ENCODE results near the gene ZCCHC17.
A peak's percentile ranks its signal among the peaks of the same experiment; 100 is the strongest.
"Not testable (repeated sequence)": the region's sequence is repeated elsewhere in the genome, so short reads cannot be mapped to it uniquely, and the experiment has no call there.

ZCCHC17 gene

GRCh38 chr1:31370565-31370964, 73.7 kb downstream of the ZCCHC17 start:
- DNase-seq (ENCODE audit: low read depth in 3 of 3) = no peak

GRCh38 chr1:31371121-31371959, 74.5 kb downstream of the ZCCHC17 start:
- no peak for DNase-seq (ENCODE audit: low read depth in 3 of 3)

GRCh38 chr1:31372051-31372450, 75.2 kb downstream of the ZCCHC17 start:
- no peak for DNase-seq (ENCODE audit: low read depth in 3 of 3)

- no peak for DNase-seq (ENCODE audit: low read depth in 3 of 3)
These were observed 75.9 kb downstream of the ZCCHC17 start for GRCh38 chr1:31372751-31373055.

- DNase-seq (ENCODE audit: low read depth in 3 of 3) = peak in 1 of 3 experiments; percentile 9
These were observed 76.4 kb downstream of the ZCCHC17 start, which contains the start of gene FABP3 for GRCh38 chr1:31373056-31373896. TSS of gene FABP3 (minus strand) at chr1:31373076. CDS start at chr1:31373014, 62 bp downstream.

- no peak for DNase-seq (ENCODE audit: low read depth in 3 of 3)
These were observed 77.2 kb downstream of the ZCCHC17 start for GRCh38 chr1:31373897-31374486.

- DNase-seq (ENCODE audit: low read depth in 3 of 3) = no peak
These were observed 77.8 kb downstream of the ZCCHC17 start for GRCh38 chr1:31374511-31375196.

- no peak for DNase-seq (ENCODE audit: low read depth in 3 of 3)
These were observed 79.7 kb downstream of the ZCCHC17 start for GRCh38 chr1:31376375-31377134.

GRCh38 chr1:31377364-31377863, 80.6 kb downstream of the ZCCHC17 start:
- no peak for DNase-seq (ENCODE audit: low read depth in 3 of 3)

GRCh38 chr1:31378001-31378400, 81.2 kb downstream of the ZCCHC17 start:
- DNase-seq (ENCODE audit: low read depth in 3 of 3) = no peak

GRCh38 chr1:31380181-31380580, 83.3 kb downstream of the ZCCHC17 start:
- DNase-seq (ENCODE audit: low read depth in 3 of 3) = no peak

- DNase-seq (ENCODE audit: low read depth in 3 of 3) = no peak
These were observed 84.8 kb downstream of the ZCCHC17 start for GRCh38 chr1:31381394-31382294.

GRCh38 chr1:31382379-31382989, 85.7 kb downstream of the ZCCHC17 start:
- DNase-seq (ENCODE audit: low read depth in 3 of 3) = no peak

- no peak for DNase-seq (ENCODE audit: low read depth in 3 of 3)
These were observed 87.1 kb downstream of the ZCCHC17 start for GRCh38 chr1:31383967-31384366.

GRCh38 chr1:31386576-31387243, 89.9 kb downstream of the ZCCHC17 start:
- not testable (repeated sequence) for DNase-seq (ENCODE audit: low read depth in 3 of 3)

GRCh38 chr1:31387612-31388011, 90.8 kb downstream of the ZCCHC17 start:
- no peak for DNase-seq (ENCODE audit: low read depth in 3 of 3)

- DNase-seq (ENCODE audit: low read depth in 3 of 3) = no peak
These were observed 92.8 kb downstream of the ZCCHC17 start for GRCh38 chr1:31389616-31390015.

GRCh38 chr1:31390071-31390470, 93.2 kb downstream of the ZCCHC17 start:
- DNase-seq (ENCODE audit: low read depth in 3 of 3) = no peak

GRCh38 chr1:31393463-31393862, 96.6 kb downstream of the ZCCHC17 start:
- no peak for DNase-seq (ENCODE audit: low read depth in 3 of 3)

All from stimulated activated CD4-positive, alpha-beta T cell treated with anti-CD3 and anti-CD28 coated beads, TNF-alpha, amount 100 ng/mL, for 24 hours (primary cell).